K562 (cell line): ENCODE measurements around the gene ANKS3. TPM values are rescaled to one million over a fixed set of nuclear protein-coding genes. Genes with fewer than 3 reads are reported as not detected.

ENCODE experiments used
- ATF4 ChIP-seq: fragments of 450-650 bp; formaldehyde crosslinking; IDR thresholded peaks from 2 replicates; pipeline ENCODE4 v1.4.0; 2022; ENCODE audit warnings: mild to moderate bottlenecking, moderate library complexity
- DDX20 ChIP-seq: fragments of 450-650 bp; IDR thresholded peaks from 2 replicates; pipeline ENCODE4 v1.6.1; 2016; ENCODE audit warnings: missing genetic modification characterization, low read depth, mild to moderate bottlenecking, missing compliant biosample characterization, moderate library complexity
- E2F1 ChIP-seq: sonication (generic); formaldehyde crosslinking; IDR thresholded peaks from 2 replicates; pipeline ENCODE4 v1.8.1; 2023; ENCODE audit warnings: mild to moderate bottlenecking, missing genetic modification reagents, moderate library complexity
- E2F5 ChIP-seq: sonication (generic); formaldehyde crosslinking; IDR thresholded peaks from 2 replicates; pipeline ENCODE4 v1.8.0; 2022; ENCODE audit warnings: mild to moderate bottlenecking, missing genetic modification reagents
- EGR1 ChIP-seq: fragments of 450-650 bp; conservative IDR thresholded peaks from 2 replicates; pipeline ENCODE4 v1.6.1; 2017; ENCODE audit warnings: mild to moderate bottlenecking
- HMGN3 ChIP-seq: IDR thresholded peaks from 2 replicates; pipeline ENCODE4 v1.6.1; 2011; ENCODE audit warnings: borderline replicate concordance, low read depth, mild to moderate bottlenecking, mixed read lengths, low read length; ENCODE audit not compliant: insufficient read length; ENCODE audit errors: extremely low read depth
- IFI16 ChIP-seq: fragments of 250-450 bp; sonication (Bioruptor Pico); IDR thresholded peaks from 2 replicates; pipeline ENCODE4 v2.1.2; 2022; ENCODE audit warnings: mild to moderate bottlenecking, inconsistent platforms
- MECOM ChIP-seq: fragments of 250-450 bp; sonication (Bioruptor Pico); IDR thresholded peaks from 2 replicates; pipeline ENCODE4 v1.8.0; 2022; ENCODE audit warnings: inconsistent platforms
- MTA2 ChIP-seq: fragments of 450-650 bp; IDR thresholded peaks from 2 replicates; pipeline ENCODE4 v1.6.1; 2016; ENCODE audit warnings: low read depth
- MYNN ChIP-seq, 2 experiments: sonication (generic); formaldehyde crosslinking in 1 of 2; IDR thresholded peaks; 2 replicates each; pipeline versions ENCODE4 v1.5.0 to v1.6.1; 2016 to 2020; ENCODE audit warnings: antibody characterized with exemption in 1 of 2, missing genetic modification reagents in 1 of 2
- SIN3B ChIP-seq: fragments of 450-650 bp; IDR thresholded peaks from 2 replicates; pipeline ENCODE4 v1.6.1; 2017; ENCODE audit warnings: low read depth, mild to moderate bottlenecking, moderate library complexity
- SLC30A9 ChIP-seq: fragments of 250-450 bp; sonication (Bioruptor Pico); IDR thresholded peaks from 2 replicates; pipeline ENCODE4 v1.8.0; 2022; ENCODE audit warnings: mild to moderate bottlenecking, moderate library complexity
- TARDBP ChIP-seq: fragments of 450-650 bp; IDR thresholded peaks from 2 replicates; pipeline ENCODE4 v1.6.1; 2016
- TSHZ1 ChIP-seq: fragments of 250-450 bp; sonication (Bioruptor Pico); IDR thresholded peaks from 2 replicates; pipeline ENCODE4 v1.4.0; 2020; ENCODE audit warnings: mild to moderate bottlenecking, moderate library complexity
- ZBTB12 ChIP-seq: fragments of 250-450 bp; sonication (Bioruptor Pico); IDR thresholded peaks from 2 replicates; pipeline ENCODE4 v1.4.0; 2020
- ZC3H11A ChIP-seq: IDR thresholded peaks from 2 replicates; pipeline ENCODE4 v1.6.1; 2012; ENCODE audit warnings: low read depth, low read length, improper control_type of control experiment
- ZC3H8 ChIP-seq: fragments of 450-650 bp; IDR thresholded peaks from 2 replicates; pipeline ENCODE4 v1.6.1; 2017
- ZNF143 ChIP-seq: sonication (generic); formaldehyde crosslinking; IDR thresholded peaks from 2 replicates; pipeline ENCODE4 v1.9.0; 2022; ENCODE audit warnings: mild to moderate bottlenecking, missing genetic modification reagents
- ZNF280B ChIP-seq: fragments of 250-450 bp; sonication (Bioruptor Pico); IDR thresholded peaks from 2 replicates; pipeline ENCODE4 v1.5.1; 2021; ENCODE audit warnings: mild to moderate bottlenecking
- polyA plus RNA-seq, 8 experiments: library from polyadenylated mRNA; depleted of rRNA in 4 of 8; stranded (reverse) in 5 of 8; unstranded in 3 of 8; fragments of >200 nt; fragmentation: Nextera tagmentation in 2 of 8; fragmentation: Illumina TruSeq in 1 of 8; extraction: Ambion mirVana in 2 of 8; extraction: Trizol in 1 of 8; gene quantifications; 2 replicates each; pipeline versions ENCODE4 v1.2.1 to v1.2.3, GENCODE V29; 2011 to 2014; ENCODE audit warnings: inconsistent platforms in 1 of 8, missing spikeins in 1 of 8
- total RNA-seq, 7 experiments: library from RNA; depleted of rRNA in 6 of 7; stranded (reverse); fragments of >200 nt in 6 of 7; fragmentation: Illumina TruSeq in 2 of 7; extraction: Trizol in 2 of 7; gene quantifications; 2 replicates each; pipeline versions ENCODE4 v1.2.1 to v1.2.3, GENCODE V29; 2011 to 2021; ENCODE audit warnings: low replicate concordance in 1 of 7

ANKS3 gene
- total and polyA plus RNA-seq, 9 of the 15 experiments (the other 6 are each of a cell fraction or from before 2014, with no cell fraction given): 0.43 to 25.7 (median 14.8) TPM

GRCh38 chr16:4768549-4769305, 34.7 kb upstream of the ANKS3 start (continued):
- TF ChIP-seq HMGN3 (peak; percentile 60), MTA2 (no peak), DDX20 (tag) (no peak), TARDBP (no peak), E2F1 (CRISPR knock-in tag) (0 out of 2 replicates have a peak, but pooled peaks have one; percentile 45), MECOM (CRISPR knock-in tag) (no peak), IFI16 (no peak), ZC3H11A (no peak), TSHZ1 (CRISPR knock-in tag) (no peak), SLC30A9 (CRISPR knock-in tag) (no peak), ZNF143 (peak; percentile 93), ZNF280B (no peak), E2F5 (CRISPR knock-in tag) (no peak), ZC3H8 (no peak), SIN3B (no peak), EGR1 (no peak; the same call in 1 of the 2 replicates), ZBTB12 (no peak), MYNN (IDR thresholded peaks at IDR 0.05) (no peak), MYNN (CRISPR knock-in tag; IDR thresholded peaks at IDR 0.05) (no peak), ATF4 (no peak)
